Astrocyte of the spinal cord (primary cell): Measurements from ENCODE around the gene NPY.

ENCODE experiments used
- DNase-seq: peaks from one replicate; pipeline ENCODE4 v3.0.0; 2011; ENCODE audit warnings: low read depth, low spot score
- H3K4me3 ChIP-seq: 2 replicates; pipeline ENCODE4 v1.5.1; 2011; ENCODE audit warnings: low read depth, mild to moderate bottlenecking, low read length, moderate library complexity
- in situ Hi-C: cut with HindIII; loops from 2 replicates; pipeline ENCODE4 v1.10.0; 2017; ENCODE audit warnings: low sequenced_read_pairs
- TF ChIP-seq, protein P1 (sequence below): IDR thresholded peaks from 2 replicates; pipeline ENCODE4 v1.5.1; 2012; ENCODE audit warnings: low read depth, mild to moderate bottlenecking, low read length, inconsistent platforms

The NPY gene

DNA sequence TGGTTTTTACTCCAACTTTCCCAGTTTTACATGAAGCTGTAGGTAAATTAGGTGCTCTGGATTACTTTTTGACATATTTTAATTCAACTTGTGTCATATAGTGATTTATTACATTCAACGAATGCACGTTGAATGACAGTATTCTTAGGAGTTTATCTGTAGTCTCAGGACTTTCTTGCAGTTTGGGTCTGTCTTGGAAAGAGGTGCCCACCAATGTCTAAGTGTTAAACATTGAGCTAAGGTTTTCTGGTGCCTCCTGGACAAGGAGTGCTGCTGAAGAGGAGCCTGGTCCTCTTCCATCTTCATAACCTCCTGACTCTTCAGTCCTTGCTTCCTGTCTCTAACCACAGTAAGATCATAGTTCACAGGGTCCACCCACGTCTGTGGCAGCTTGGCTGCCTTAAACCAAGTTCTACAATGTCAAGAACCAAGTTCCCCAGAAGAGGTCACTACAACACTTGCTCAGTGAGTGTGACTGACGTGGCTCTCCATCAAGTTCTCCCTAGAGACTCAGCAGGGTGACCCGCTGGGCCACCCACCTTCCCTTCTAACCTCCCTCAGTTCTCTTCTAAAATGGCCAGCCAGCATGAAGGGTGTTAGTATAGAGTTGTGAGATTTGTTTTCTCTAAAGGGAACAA is 6.1 kb downstream of the NPY start:
- in situ Hi-C loops: no loop called here
- TF ChIP-seq, protein P1, sequence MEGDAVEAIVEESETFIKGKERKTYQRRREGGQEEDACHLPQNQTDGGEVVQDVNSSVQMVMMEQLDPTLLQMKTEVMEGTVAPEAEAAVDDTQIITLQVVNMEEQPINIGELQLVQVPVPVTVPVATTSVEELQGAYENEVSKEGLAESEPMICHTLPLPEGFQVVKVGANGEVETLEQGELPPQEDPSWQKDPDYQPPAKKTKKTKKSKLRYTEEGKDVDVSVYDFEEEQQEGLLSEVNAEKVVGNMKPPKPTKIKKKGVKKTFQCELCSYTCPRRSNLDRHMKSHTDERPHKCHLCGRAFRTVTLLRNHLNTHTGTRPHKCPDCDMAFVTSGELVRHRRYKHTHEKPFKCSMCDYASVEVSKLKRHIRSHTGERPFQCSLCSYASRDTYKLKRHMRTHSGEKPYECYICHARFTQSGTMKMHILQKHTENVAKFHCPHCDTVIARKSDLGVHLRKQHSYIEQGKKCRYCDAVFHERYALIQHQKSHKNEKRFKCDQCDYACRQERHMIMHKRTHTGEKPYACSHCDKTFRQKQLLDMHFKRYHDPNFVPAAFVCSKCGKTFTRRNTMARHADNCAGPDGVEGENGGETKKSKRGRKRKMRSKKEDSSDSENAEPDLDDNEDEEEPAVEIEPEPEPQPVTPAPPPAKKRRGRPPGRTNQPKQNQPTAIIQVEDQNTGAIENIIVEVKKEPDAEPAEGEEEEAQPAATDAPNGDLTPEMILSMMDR: peak; percentile 23
- peak; percentile 28 for DNase-seq
- H3K4me3 ChIP-seq: no peak overlapping the region

DNA sequence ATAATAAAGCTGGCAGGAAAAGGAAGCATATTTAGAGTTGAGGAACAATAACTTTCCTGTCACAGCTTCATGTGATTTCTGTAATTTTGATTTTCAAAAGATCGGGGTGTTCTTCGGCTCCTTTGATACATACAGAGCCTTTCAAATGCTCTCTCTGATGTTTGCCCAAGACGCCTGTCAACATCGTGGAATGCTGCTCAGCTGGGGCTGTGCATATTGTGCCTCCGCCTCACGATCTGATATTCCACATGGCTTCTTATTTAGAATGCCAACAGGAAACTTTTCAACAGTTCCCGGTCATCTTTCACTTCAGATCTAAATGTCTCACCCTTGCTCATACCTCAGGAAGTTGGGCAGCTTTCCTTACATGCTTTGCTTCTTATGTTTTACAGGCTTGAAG is 7.3 kb downstream of the NPY start:
- TF ChIP-seq, protein P1: no peak
- no peak for DNase-seq
- no peak overlapping the region for H3K4me3 ChIP-seq
- in situ Hi-C loops: no loop called here

DNA sequence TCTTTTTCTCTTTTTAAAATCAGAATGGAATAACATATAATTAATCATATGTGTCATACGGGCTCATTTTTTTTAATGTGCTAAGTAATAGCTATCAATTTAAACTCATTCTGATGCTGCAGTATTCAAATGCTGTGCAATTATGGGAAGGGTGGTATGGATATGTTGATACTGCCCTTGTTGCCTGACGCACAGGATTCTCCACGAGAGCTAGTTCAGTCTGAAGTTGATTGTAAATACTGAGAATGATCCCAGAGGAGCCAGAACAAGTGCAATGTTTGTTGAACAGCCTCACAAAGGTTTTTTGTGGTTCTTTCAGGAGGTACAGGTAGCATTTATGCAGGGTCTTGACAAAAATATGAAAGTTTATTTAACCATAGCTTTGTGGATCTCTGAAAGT is 13.4 kb downstream of the NPY start:
- no peak for DNase-seq
- H3K4me3 ChIP-seq: no peak overlapping the region
- in situ Hi-C loops: no loop called here
- TF ChIP-seq, protein P1: no peak

DNA sequence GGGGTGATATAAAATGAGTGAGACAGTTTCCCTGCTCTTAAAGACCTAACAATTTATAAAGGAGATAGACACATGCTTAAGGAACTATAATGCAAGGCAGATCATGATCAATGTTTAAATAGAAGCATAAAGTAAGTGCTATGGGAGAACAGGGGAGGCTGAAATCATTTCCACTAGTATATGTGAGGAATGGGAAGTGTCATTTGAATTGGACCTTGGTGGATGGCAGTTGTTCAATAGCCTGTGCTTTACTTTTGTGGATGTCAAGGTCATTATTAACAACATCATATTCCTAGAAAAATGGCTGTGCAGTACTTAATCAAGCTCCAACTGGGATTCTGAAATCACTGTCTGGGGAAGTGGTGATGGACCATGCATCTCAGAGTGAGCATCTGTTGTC is 14.7 kb downstream of the NPY start:
- no peak overlapping the region for H3K4me3 ChIP-seq
- in situ Hi-C loops: no loop called here
- TF ChIP-seq, protein P1: no peak
- DNase-seq: no peak

DNA sequence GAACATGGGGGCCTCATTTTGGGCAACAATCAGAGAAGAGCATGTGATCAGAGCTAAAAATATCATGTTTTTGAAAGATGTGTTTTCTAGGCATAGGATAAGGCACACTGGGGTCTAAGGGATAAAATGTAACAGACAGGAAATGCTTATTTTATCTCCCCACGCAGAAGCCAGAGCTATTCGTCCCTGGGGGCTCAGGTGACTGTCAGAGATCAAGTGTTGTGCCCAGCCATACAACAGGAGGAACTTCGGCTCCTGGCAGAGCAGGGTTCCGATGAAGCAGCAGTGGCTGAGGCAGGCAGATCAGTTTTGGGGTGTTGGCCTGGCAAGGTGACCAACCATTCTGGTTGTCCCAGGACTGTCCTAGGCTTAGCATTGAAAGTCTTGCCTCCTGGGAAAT is 15.2 kb downstream of the NPY start:
- no peak overlapping the region for H3K4me3 ChIP-seq
- DNase-seq: no peak
- in situ Hi-C loops: no loop called here
- TF ChIP-seq, protein P1: no peak

DNA sequence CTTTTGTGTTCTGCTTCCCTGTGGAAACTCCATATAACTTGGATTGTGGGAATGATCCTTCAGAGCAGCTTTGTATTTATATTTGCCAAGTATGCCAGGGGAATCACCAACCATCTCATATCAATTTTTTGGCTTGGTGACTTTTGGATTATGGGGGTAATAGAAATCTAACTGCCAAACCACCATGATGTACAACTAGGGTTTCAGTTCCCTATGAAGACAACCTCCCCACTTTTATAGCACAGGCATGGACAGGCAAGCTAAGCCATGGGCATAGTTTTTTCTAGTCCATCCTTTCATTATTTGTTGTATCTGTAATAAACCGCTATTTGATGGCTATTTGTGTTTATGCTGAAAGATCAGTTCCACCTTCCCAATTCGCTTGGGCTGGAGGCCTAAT is 17.7 kb downstream of the NPY start:
- no peak overlapping the region for H3K4me3 ChIP-seq
- in situ Hi-C loops: no loop called here
- TF ChIP-seq, protein P1: no peak
- no peak for DNase-seq

DNA sequence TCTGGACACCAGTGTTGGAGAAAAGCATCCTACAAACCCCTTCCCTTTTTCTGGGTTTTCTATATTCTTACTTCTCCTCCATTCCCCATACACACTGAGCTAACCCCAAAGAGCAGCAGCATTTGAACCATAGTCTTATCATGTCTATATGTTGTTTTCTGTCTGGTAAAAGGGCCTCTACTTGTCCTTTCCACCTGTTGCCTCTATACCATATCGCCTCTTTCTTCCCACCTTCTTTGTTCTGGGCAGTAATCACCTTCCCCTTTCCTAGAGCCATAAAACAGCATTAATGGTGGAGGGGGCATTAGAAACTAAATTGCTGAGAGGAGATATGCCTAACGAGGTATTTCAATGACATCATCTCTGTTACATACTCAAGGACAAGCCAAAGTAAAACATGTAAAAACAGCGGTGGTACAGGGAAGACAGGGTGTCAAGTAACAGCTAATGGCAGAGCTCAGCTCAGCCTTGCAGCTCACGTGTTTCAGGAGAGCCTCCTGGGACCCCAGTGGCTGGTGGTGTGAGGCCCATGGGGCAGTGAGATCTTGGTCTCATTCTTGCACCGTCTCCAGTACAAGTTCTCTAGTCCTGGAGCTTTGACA is 20.6 kb downstream of the NPY start:
- TF ChIP-seq, protein P1: no peak
- no peak overlapping the region for H3K4me3 ChIP-seq
- in situ Hi-C loops: no loop called here
- DNase-seq: no peak
